ENCODE data around the gene CDR2.

CDR2 gene

GRCh38 chr16:22326771-22327445, 47.5 kb downstream of the CDR2 start:
- TF ChIP-seq CTCF (IDR thresholded peaks at IDR 0.05; ENCODE audit: insufficient read depth, low read length, poor library complexity, severe bottlenecking) (no peak), EZH2phosphoT487 (conservative IDR thresholded peaks at IDR 0.05; ENCODE audit: low read length) (no peak)
- Histone ChIP-seq H3K9me2 (replicated peaks; ENCODE audit: insufficient read depth, low read length) (no peaks in the 10 kb centered on the region), H3K79me2 (ENCODE audit: insufficient read depth, low read length) (no peaks in the 10 kb centered on the region; the same call in 1 of the 2 replicates), H4K20me1 (ENCODE audit: low read depth, low read length) (no peaks in the 10 kb centered on the region), H3K9me3 (ENCODE audit: insufficient read depth, low read length) (no peaks in the 10 kb centered on the region), H3K4me2 (ENCODE audit: low read depth, low read length, poor library complexity, severe bottlenecking) (no peak overlapping the region), H3K9ac (ENCODE audit: low read length) (no peak overlapping the region), H2AFZ (ENCODE audit: low read depth, low read length, severe bottlenecking) (no peak overlapping the region), H3K36me3 (ENCODE audit: low read length) (no peaks in the 10 kb centered on the region), H3K4me3 (ENCODE audit: insufficient read depth, low read length, poor library complexity, severe bottlenecking) (no peak overlapping the region), H3F3A (ENCODE audit: insufficient read depth) (no peaks in the 10 kb centered on the region), H3K27me3 (ENCODE audit: low read length) (no peaks in the 10 kb centered on the region), H3K27ac (ENCODE audit: low read depth, low read length) (no peak overlapping the region)

GRCh38 chr16:22326369-22326652, 48.1 kb downstream of the CDR2 start:
- H3K4me2 ChIP-seq (ENCODE audit: low read depth, low read length, poor library complexity, severe bottlenecking): no peak overlapping the region
- H3K27ac ChIP-seq (ENCODE audit: low read depth, low read length): no peak overlapping the region
- no peaks in the 10 kb centered on the region for H3K9me2 ChIP-seq (replicated peaks; ENCODE audit: insufficient read depth, low read length)
- TF ChIP-seq CTCF (IDR thresholded peaks at IDR 0.05; ENCODE audit: insufficient read depth, low read length, poor library complexity, severe bottlenecking) (no peak), EZH2phosphoT487 (conservative IDR thresholded peaks at IDR 0.05; ENCODE audit: low read length) (no peak)
- H3K9me3 ChIP-seq (ENCODE audit: insufficient read depth, low read length): no peaks in the 10 kb centered on the region
- H3K36me3 ChIP-seq (ENCODE audit: low read length): no peaks in the 10 kb centered on the region
- H3K27me3 ChIP-seq (ENCODE audit: low read length): no peaks in the 10 kb centered on the region
- no peaks in the 10 kb centered on the region for H3F3A ChIP-seq (ENCODE audit: insufficient read depth)
- H4K20me1 ChIP-seq (ENCODE audit: low read depth, low read length): no peaks in the 10 kb centered on the region
- H3K9ac ChIP-seq (ENCODE audit: low read length): no peak overlapping the region
- no peaks in the 10 kb centered on the region; the same call in 1 of the 2 replicates for H3K79me2 ChIP-seq (ENCODE audit: insufficient read depth, low read length)
- no peak overlapping the region for H3K4me3 ChIP-seq (ENCODE audit: insufficient read depth, low read length, poor library complexity, severe bottlenecking)
- H2AFZ ChIP-seq (ENCODE audit: low read depth, low read length, severe bottlenecking): no peak overlapping the region

GRCh38 chr16:22325598-22326368, 48.6 kb downstream of the CDR2 start:
- TF ChIP-seq EZH2phosphoT487 (conservative IDR thresholded peaks at IDR 0.05; ENCODE audit: low read length): no peak
- no peak for TF ChIP-seq CTCF (IDR thresholded peaks at IDR 0.05; ENCODE audit: insufficient read depth, low read length, poor library complexity, severe bottlenecking)
- Histone ChIP-seq H3K4me2 (ENCODE audit: low read depth, low read length, poor library complexity, severe bottlenecking) (no peak overlapping the region), H3K9ac (ENCODE audit: low read length) (no peak overlapping the region), H3K36me3 (ENCODE audit: low read length) (no peaks in the 10 kb centered on the region), H3F3A (ENCODE audit: insufficient read depth) (no peaks in the 10 kb centered on the region), H4K20me1 (ENCODE audit: low read depth, low read length) (no peaks in the 10 kb centered on the region), H2AFZ (ENCODE audit: low read depth, low read length, severe bottlenecking) (no peak overlapping the region), H3K79me2 (ENCODE audit: insufficient read depth, low read length) (no peaks in the 10 kb centered on the region; the same call in 1 of the 2 replicates), H3K9me3 (ENCODE audit: insufficient read depth, low read length) (no peaks in the 10 kb centered on the region), H3K4me3 (ENCODE audit: insufficient read depth, low read length, poor library complexity, severe bottlenecking) (no peak overlapping the region), H3K9me2 (replicated peaks; ENCODE audit: insufficient read depth, low read length) (no peaks in the 10 kb centered on the region), H3K27ac (ENCODE audit: low read depth, low read length) (no peak overlapping the region), H3K27me3 (ENCODE audit: low read length) (no peaks in the 10 kb centered on the region)
